Activated CD8-positive, alpha-beta T cell treated with anti-CD3 and anti-CD28 coated beads, Interleukin-2, amount 10 ng/mL, durations not matched to agents 7 days and 5 days (primary cell): Measurements from ENCODE around the gene HAUS3. TPM values are rescaled to one million over a fixed set of nuclear protein-coding genes. Genes with fewer than 3 reads are reported as not detected.

Source experiments
- ATAC-seq: fragments of 150-1000 bp; cut with Tn5 transposase; one replicate; pipeline ENCODE4 v1.10.0; 2021; ENCODE audit warnings: moderate library complexity
- CTCF ChIA-PET: fragments of 350-600 bp; sonication (Branson Sonifier 250); formaldehyde crosslinking; loops from one replicate; lab custom pipeline; 2021; ENCODE audit warnings: antibody characterized with exemption; lab: Charles Lee
- POLR2A ChIA-PET: fragments of 350-600 bp; sonication (Branson Sonifier 250); formaldehyde crosslinking; loops from one replicate; lab custom pipeline; 2021; ENCODE audit warnings: antibody characterized with exemption; lab: Charles Lee
- DNase-seq: peaks from one replicate; pipeline ENCODE4 v3.0.0-alpha.2; 2020
- H3K27ac Mint-ChIP-seq: one replicate; pipeline ENCODE4 v1.8.0; 2021; ENCODE audit warnings: mild to moderate bottlenecking, mixed read lengths
- H3K27me3 Mint-ChIP-seq: one replicate; pipeline ENCODE4 v1.8.0; 2021; ENCODE audit warnings: low read depth, mixed read lengths
- H3K36me3 Mint-ChIP-seq: one replicate; pipeline ENCODE4 v1.8.0; 2021; ENCODE audit warnings: low read depth, mixed read lengths
- H3K4me1 Mint-ChIP-seq: one replicate; pipeline ENCODE4 v1.8.0; 2021; ENCODE audit warnings: low read depth, mixed read lengths
- H3K4me3 Mint-ChIP-seq: one replicate; pipeline ENCODE4 v1.8.0; 2021; ENCODE audit warnings: mild to moderate bottlenecking, mixed read lengths
- H3K9me3 Mint-ChIP-seq: one replicate; pipeline ENCODE4 v1.8.0; 2022; ENCODE audit warnings: mixed read lengths; ENCODE audit not compliant: insufficient read depth
- total RNA-seq, 2 experiments: library from RNA; stranded (reverse); gene quantifications; one replicate each; pipeline ENCODE4 v1.2.3, GENCODE V29; 2021

HAUS3 gene
- total RNA-seq, 2 experiments from 2014 or later: 22.0 to 25.8 TPM

DNA sequence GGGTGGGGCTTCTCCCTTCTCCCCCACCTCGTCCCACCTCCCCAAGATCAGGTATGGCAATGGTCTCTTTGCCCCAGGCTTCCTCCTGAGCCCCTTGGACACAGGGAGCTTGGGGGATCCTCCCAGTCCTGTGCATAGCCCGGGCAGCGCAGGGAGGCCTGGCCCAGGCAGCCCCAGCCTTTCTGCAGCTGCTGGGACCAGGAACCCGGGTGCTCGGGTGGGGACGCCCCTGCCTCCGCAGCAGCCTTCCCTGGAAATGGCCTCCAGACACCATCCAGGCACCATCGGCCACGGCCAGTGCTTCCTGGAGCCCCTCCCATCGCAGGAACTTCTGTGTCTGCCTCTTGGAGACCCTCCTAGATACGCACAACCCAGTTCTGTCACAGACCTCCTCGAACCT lies 25.9 kb upstream of the HAUS3 start:
- ATAC-seq (no peak), DNase-seq (no peak)
- H3K4me3 Mint-ChIP-seq: no peak overlapping the region
- POLR2A ChIA-PET: no interaction called here
- no peaks in the 10 kb centered on the region for H3K4me1 Mint-ChIP-seq
- H3K36me3 Mint-ChIP-seq: no peaks in the 10 kb centered on the region
- H3K27me3 Mint-ChIP-seq: no peaks in the 10 kb centered on the region
- CTCF ChIA-PET: no interaction called here
- no peak overlapping the region for H3K27ac Mint-ChIP-seq
- H3K9me3 Mint-ChIP-seq: no peaks in the 10 kb centered on the region

DNA sequence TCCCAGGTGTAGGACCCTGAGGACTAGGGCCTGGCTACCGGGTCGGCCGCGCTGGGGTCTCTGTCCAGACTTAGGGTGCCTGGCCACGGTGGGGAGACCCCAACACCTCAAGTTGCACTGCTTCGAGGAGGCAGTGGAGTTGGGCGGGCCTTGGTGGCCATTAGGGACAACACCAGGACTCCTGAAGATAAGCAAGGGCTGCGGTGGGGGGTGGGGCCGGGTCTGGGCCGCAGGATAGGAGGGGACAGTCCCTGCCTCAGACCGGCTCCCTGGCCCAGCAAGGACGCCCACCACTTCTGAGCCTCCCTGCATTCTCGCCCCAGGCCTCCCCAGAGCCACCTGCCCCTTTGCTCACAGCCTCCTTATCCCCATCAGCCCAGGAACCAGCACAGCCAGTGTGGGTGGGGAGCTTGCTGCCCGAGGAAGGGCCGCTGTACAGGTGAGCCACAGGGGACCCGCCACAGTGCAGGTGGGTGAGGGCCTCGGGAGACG lies 25.4 kb upstream of the HAUS3 start:
- no peaks in the 10 kb centered on the region for H3K4me1 Mint-ChIP-seq

DNA sequence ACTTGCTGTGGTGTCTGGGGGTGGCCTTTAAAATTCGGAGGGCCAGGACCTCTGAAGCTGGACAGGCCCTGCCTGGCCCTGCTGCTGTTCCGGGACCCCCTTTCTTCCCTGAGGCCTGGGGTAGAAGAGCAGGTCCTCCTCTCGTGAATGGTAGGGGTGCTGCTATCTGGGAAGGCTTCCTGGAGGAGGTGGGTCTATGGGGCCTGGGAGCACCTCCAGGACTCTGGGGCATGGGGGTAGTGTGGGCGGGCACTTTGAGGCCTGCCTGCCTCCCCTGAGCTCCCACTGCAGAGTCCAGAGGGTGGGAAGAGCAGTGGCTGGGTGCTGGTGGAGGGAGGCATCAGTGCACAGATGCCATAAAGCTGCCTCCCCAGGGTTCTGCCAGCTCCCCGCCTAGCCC lies 24.9 kb upstream of the HAUS3 start:
- DNase-seq (no peak), ATAC-seq (no peak)
- no peaks in the 10 kb centered on the region for H3K4me1 Mint-ChIP-seq
- POLR2A ChIA-PET: no interaction called here
- H3K27ac Mint-ChIP-seq: no peak overlapping the region
- no peaks in the 10 kb centered on the region for H3K36me3 Mint-ChIP-seq
- no peak overlapping the region for H3K4me3 Mint-ChIP-seq
- H3K9me3 Mint-ChIP-seq: no peaks in the 10 kb centered on the region
- CTCF ChIA-PET: interaction anchor here (0.9 kb wide), 1 partner anchor 15 kb away, joined by 3 read pairs; no protein-coding TSS in a partner anchor
- no peaks in the 10 kb centered on the region for H3K27me3 Mint-ChIP-seq

More for the DNA sequence above, 25.4 kb upstream of the HAUS3 start:
- ChIA-PET CTCF (no interaction called here), POLR2A (no interaction called here)
- Mint-ChIP-seq H3K27me3 (no peaks in the 10 kb centered on the region), H3K27ac (no peak overlapping the region), H3K4me3 (no peak overlapping the region), H3K9me3 (no peaks in the 10 kb centered on the region), H3K36me3 (no peaks in the 10 kb centered on the region)
- ATAC-seq (no peak), DNase-seq (no peak)

DNA sequence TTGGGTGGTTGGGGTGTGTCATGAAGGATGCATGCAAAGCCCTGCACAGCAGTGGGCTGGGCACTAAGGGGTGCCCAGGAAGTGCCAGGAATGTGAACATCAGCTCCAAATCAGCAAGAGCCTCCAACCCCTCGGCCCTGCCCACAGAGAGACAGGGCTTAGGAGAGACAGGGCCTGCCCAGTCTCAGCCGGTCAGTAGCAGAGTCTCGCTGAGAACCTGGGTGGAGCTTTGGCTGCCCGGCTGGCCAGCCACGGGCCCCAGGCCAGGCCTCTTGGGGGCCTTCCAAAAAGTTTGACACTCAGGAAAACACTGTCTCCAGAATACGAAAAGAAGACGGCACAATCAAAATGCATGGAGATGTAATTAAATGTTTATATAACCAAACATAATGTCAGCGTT lies 24.3 kb upstream of the HAUS3 start:
- no peak overlapping the region for H3K27ac Mint-ChIP-seq
- CTCF ChIA-PET: interaction anchor here (0.9 to 1.3 kb wide), 2 partner anchors 16 to 25 kb away, joined by 3 read pairs; no protein-coding TSS in a partner anchor

DNA sequence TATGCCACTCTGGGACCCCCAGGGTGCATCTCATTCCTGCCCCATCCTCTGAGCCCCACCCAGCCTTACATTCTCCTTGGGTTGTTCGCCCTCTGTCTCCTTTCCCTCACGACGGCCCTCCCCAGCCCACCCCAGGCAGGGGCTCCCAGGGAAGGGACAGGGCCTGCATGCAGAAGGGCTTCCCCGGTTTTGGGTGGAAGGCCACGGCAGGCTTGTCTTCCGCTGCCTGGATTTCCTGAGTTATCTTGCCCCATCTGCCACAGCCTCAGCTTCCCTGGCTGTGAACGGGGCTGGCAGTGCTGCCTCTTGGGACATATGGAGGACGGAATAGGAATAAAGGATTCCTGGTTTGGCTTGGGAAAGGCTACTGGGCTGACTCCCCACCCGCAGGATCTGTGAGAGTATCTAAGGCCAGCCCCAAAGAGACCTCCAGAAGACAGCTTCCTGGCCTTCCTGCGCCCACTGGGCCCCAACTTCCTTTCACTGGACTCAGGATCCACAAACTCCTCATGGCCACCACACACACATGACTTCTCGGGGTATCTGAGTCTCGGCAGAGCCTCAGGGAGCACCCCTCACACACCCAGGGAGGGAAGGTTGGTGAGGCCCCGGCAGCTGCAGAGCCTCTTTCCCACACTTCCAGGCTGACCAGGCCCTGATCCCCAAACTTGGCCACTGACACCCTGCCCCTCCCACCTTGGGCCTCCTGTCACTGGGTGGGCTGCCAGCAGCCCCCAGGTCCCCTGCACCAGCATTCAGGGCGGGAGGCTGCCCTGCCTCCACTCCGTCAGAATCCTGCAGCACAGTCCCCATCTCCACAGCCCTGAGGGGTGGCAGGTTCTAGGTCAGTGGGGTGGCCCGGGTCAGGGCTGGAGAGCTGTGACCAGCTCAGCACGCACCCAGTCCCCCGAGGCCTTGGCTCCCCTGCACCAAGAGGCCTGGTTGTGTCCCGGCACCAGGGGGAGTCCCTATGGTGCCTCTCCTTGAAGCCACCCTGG lies 23.5 kb upstream of the HAUS3 start:
- DNase-seq: no peak
- Mint-ChIP-seq H3K36me3 (no peaks in the 10 kb centered on the region), H3K27ac (no peak overlapping the region), H3K4me1 (no peaks in the 10 kb centered on the region), H3K9me3 (no peaks in the 10 kb centered on the region), H3K4me3 (no peak overlapping the region), H3K27me3 (no peaks in the 10 kb centered on the region)
- CTCF ChIA-PET: interaction anchor here (1.3 to 1.6 kb wide), 2 partner anchors 25 to 46 kb away, joined by 3 to 4 read pairs; no protein-coding TSS in a partner anchor
- POLR2A ChIA-PET: interaction anchor here (1.0 kb wide), 1 partner anchor 23 kb away, joined by 4 read pairs; the partner anchor contains the start of genes HAUS3 and POLN
- ATAC-seq: no peak

More for the DNA sequence above, 24.3 kb upstream of the HAUS3 start:
- POLR2A ChIA-PET: interaction anchor here (1.0 kb wide), 1 partner anchor 24 kb away, joined by 4 read pairs; the partner anchor contains the start of genes HAUS3 and POLN
- Mint-ChIP-seq H3K9me3 (no peaks in the 10 kb centered on the region), H3K27me3 (no peaks in the 10 kb centered on the region), H3K4me1 (no peaks in the 10 kb centered on the region), H3K4me3 (no peak overlapping the region), H3K36me3 (no peaks in the 10 kb centered on the region)
- no peak for DNase-seq
- no peak for ATAC-seq

DNA sequence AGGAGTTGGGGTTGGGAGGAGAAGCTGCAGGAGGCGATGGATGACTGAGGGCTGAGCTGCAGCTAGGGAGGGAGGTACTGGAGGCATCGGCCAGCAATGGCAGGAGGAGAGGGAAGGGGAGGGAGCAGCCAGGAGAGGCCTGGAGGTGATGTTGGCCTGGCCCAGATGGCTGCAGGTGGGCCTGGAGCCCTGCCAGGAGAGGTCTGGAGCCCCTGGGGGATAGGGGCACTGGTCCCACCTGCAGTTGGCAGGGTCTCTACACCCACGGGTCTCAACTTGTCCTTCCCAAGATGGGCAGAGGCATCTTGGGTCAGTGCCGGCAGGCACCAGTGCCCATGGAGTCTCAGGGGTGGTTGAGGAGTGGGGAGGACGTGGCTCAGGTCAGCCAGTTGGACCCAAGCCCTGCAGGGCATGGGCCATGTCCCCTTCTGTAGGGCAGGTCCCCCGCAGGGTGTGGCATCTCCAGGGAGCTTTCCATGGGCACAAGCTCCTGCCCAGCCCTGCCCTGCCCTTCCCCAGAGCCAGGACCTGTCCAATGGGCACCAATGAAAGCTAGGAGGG lies 22.6 kb upstream of the HAUS3 start:
- ChIA-PET CTCF (interaction anchor here (1.6 kb wide), 1 partner anchor 45 kb away, joined by 4 read pairs; no protein-coding TSS in a partner anchor), POLR2A (no interaction called here)
- Mint-ChIP-seq H3K27me3 (no peaks in the 10 kb centered on the region), H3K4me1 (no peaks in the 10 kb centered on the region), H3K27ac (no peak overlapping the region), H3K9me3 (no peaks in the 10 kb centered on the region), H3K36me3 (no peaks in the 10 kb centered on the region), H3K4me3 (no peak overlapping the region)
- DNase-seq: no peak
- ATAC-seq: no peak

DNA sequence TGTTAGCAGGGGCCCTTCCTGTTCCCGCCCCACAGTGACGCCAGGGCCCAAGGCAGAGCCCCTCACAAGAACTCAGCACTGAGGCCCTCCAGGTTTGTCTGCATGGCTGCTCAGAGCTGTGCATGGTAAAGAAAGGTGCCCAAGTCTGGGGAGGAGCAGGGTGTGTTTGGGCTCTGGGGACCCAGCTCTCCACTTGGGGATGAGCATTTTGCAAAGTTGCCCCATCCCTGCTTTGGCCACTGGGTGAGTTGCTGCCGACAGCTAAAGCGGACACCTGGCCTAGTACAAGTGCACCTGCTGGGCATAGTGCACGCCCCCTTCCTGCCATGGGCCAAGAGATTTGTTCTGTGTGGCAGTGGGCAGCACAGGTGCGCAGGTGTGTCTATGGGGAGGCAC lies 22.0 kb upstream of the HAUS3 start:
- Mint-ChIP-seq H3K9me3 (no peaks in the 10 kb centered on the region), H3K27me3 (no peaks in the 10 kb centered on the region), H3K4me3 (no peak overlapping the region), H3K27ac (peak overlapping the region; percentile 55), H3K4me1 (no peaks in the 10 kb centered on the region), H3K36me3 (no peaks in the 10 kb centered on the region)
- CTCF ChIA-PET: interaction anchor here (1.6 kb wide), 1 partner anchor 44 kb away, joined by 4 read pairs; no protein-coding TSS in a partner anchor
- DNase-seq: no peak
- ATAC-seq: no peak
- POLR2A ChIA-PET: interaction anchor here (1.0 kb wide), 1 partner anchor 22 kb away, joined by 3 read pairs; no protein-coding TSS in a partner anchor

DNA sequence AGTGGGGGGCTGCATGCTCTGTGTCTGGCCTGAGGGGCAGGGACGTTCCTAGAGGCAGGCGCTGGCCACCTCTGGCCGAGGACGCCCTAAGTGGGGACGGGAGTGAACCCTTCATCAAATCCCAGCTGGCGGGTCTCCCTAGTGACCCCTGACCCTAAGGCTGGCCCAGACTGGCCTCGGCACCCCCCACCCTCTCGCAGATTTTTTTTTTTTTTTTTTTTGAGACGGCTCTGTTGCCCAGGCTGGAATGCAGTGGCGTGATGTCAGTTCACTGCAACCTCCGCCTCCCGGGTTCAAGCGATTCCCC lies 21.0 kb upstream of the HAUS3 start:
- H3K4me3 Mint-ChIP-seq: peak overlapping the region; percentile 69
- H3K4me1 Mint-ChIP-seq: no peaks in the 10 kb centered on the region
- no peaks in the 10 kb centered on the region for H3K27me3 Mint-ChIP-seq
- peak overlapping the region; percentile 83 for H3K27ac Mint-ChIP-seq
- no peaks in the 10 kb centered on the region for H3K36me3 Mint-ChIP-seq
- DNase-seq (no peak), ATAC-seq (no peak)
- no peaks in the 10 kb centered on the region for H3K9me3 Mint-ChIP-seq
- ChIA-PET CTCF (interaction anchor here (0.8 to 1.7 kb wide), 5 partner anchors 19 to 150 kb away, joined by 3 to 7 read pairs (median 5); partner anchors contain the start of genes HAUS3 and POLN), POLR2A (interaction anchor here (0.8 to 1.5 kb wide), 4 partner anchors 14 to 21 kb away, joined by 3 to 8 read pairs (median 3); no protein-coding TSS in a partner anchor)

DNA sequence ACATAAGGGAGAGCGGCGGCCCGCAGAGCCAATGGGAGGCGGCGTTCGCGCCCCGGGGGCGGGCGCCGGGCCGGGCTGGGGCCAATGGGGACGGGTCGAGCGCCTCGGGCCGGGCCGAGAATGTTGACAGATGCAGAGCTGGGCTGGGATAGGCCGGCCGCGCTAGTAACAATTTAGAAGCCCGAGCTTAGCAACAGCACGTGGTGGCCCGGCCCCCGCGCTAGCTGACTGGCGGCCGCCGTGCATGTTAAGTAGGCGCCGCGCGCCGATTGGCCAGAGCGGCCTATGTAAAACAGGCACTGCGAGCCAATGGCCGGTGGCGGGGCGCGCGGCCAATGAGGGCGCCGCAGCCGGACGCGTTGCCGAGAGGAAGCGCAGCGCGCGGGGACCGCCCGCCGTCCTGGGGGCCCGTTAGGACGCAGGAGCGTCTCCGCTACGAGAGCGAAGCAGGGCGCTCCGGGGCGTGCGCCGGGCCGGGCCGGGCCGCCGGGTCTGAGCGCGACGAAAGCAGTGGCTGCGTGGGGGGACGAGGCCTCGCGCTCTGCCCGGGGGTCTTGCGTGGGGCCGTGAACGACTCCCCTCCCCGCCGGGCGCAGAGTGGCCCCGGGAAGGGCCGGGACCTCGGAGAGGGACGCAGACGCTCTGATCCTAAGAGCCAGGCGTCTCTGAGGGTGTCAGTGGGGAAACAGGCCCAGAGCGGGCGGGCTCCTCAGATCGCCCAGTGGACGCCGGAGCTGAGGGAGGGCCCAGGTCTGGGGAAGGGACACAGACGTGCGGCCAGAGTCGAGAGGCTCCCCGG lies 20.4 kb upstream of the HAUS3 start:
- Mint-ChIP-seq H3K9me3 (no peaks in the 10 kb centered on the region), H3K27me3 (no peaks in the 10 kb centered on the region), H3K4me3 (peak overlapping the region; percentile 69), H3K4me1 (no peaks in the 10 kb centered on the region), H3K36me3 (no peaks in the 10 kb centered on the region), H3K27ac (peak overlapping the region; percentile 83)
- DNase-seq (peak; percentile 99), ATAC-seq (peak; percentile 95)
- ChIA-PET CTCF (interaction anchor here (0.6 to 1.7 kb wide), 10 partner anchors 18 to 151 kb away, joined by 3 to 7 read pairs (median 4); partner anchors contain the start of genes HAUS3 and POLN), POLR2A (interaction anchor here (0.8 to 1.5 kb wide), 9 partner anchors 9 to 206 kb away, joined by 3 to 27 read pairs (median 4); partner anchors contain the start of genes HAUS3, POLN and RNF4)

DNA sequence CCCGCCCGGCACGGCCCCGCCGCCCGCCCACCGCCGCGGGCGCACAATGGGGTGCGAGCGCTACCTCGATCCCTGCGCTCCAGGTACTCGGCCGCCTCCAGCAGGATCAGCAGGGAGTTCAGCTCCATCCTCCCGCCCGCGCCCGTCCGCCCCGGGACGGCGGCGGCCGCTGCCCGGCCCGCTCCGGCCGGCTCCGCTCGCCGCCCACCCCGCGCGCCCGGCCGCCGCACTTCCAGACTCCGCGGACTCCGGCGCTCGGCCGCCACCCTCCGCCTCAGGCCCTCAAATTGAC lies 19.9 kb upstream of the HAUS3 start, which contains the start of gene MXD4:
TSS of gene MXD4 (minus strand) at position 257 of the 292 bp plus-strand sequence. CDS start at position 128, 129 bp downstream.
- Mint-ChIP-seq H3K4me3 (peak within 1 kb of the TSS; percentile 70), H3K9me3 (no peaks in the 10 kb centered on the region), H3K36me3 (no peaks in the 10 kb centered on the region), H3K27ac (peak within 1 kb of the TSS; percentile 83), H3K4me1 (no peaks in the 10 kb centered on the region), H3K27me3 (no peaks in the 10 kb centered on the region)
- ATAC-seq (no peak), DNase-seq (no peak)
- POLR2A ChIA-PET: interaction anchor here (0.9 to 1.5 kb wide), 7 partner anchors 10 to 207 kb away, joined by 4 to 27 read pairs (median 6); partner anchors contain the start of genes HAUS3, POLN and RNF4
- CTCF ChIA-PET: interaction anchor here (0.9 to 1.7 kb wide), 7 partner anchors 18 to 151 kb away, joined by 3 to 7 read pairs (median 4); partner anchors contain the start of genes HAUS3 and POLN
